ENCODE results near the gene RMDN3.

The RMDN3 gene

GRCh38 chr15:40772014-40772413 is 17.0 kb upstream of the RMDN3 start:
- no peak for DNase-seq (ENCODE audit: low read depth)

- no peak for DNase-seq (ENCODE audit: low read depth)
Measured at GRCh38 chr15:40771242-40771641, 16.2 kb upstream of the RMDN3 start.

- DNase-seq (ENCODE audit: low read depth): no peak
Measured at GRCh38 chr15:40770147-40770721, 15.2 kb upstream of the RMDN3 start.

- no peak for DNase-seq (ENCODE audit: low read depth)
Measured at GRCh38 chr15:40769274-40770146, 14.5 kb upstream of the RMDN3 start, which contains the start of gene C15orf62. Gene C15orf62 (plus strand): TSS chr15:40769980. CDS start chr15:40770496, 516 bp downstream.

- DNase-seq (ENCODE audit: low read depth): no peak
Measured at GRCh38 chr15:40768521-40769273, 13.6 kb upstream of the RMDN3 start.

DNA sequence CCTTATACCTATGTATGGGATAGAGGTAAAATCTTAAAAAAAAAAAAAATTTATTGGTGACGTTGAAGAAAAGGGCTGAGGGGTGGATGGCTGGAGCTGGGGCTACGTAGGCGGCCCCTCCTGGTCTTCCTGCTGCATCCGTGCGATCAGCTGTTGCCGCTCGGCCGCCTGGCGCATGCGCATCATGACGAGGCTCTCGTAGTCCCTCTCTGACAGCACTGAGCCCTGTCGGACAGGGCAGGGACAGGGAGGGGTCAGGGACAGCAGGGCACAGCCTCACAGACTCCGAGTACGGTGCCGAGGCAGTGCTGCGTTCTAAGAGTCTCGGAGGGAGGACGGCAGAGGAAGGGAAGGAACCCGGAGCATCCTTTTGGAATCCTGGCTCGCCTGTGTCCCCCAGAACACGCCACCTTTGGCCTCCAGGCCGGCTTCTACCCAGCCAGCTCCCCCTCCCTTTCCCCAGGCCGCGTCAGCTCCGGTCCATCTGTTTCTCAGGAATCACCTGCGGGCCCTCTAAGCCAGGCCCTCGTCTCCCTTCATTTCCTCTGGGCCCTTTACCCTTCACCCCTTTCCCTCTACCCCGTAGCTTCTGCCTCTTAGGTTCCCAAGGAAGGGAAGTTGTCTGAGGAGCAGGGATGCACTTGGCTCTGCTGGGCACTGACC is 12.9 kb upstream of the RMDN3 start:
- DNase-seq (ENCODE audit: low read depth): no peak

- no peak for DNase-seq (ENCODE audit: low read depth)
Measured at GRCh38 chr15:40766906-40767837, 12.1 kb upstream of the RMDN3 start.

- no peak for DNase-seq (ENCODE audit: low read depth)
Measured at GRCh38 chr15:40766194-40766815, 11.3 kb upstream of the RMDN3 start.

DNA sequence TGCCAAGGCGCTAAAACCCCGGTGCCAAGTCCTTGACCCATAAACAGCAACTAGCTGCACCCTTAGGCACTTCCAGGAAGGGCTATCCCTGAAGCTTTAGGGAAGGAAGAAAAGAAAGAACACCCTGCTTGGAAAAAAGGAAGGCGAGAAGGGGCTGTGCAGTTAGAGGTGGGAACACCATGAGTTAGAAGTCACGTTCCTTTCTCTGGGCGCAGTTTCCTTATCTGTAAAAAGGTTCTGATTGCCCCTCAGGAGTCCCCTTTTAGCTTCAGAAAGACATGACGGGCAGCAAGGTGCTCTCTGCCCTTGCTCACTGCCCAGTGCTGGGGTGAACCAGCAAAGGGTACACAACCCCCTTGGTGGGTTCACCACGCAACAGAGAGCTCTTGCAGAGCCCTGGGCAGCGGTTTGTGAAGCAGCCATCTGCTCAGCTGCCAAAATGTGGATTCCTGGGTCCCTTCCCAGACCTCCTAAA is 9.6 kb upstream of the RMDN3 start:
- DNase-seq (ENCODE audit: low read depth): no peak

DNA sequence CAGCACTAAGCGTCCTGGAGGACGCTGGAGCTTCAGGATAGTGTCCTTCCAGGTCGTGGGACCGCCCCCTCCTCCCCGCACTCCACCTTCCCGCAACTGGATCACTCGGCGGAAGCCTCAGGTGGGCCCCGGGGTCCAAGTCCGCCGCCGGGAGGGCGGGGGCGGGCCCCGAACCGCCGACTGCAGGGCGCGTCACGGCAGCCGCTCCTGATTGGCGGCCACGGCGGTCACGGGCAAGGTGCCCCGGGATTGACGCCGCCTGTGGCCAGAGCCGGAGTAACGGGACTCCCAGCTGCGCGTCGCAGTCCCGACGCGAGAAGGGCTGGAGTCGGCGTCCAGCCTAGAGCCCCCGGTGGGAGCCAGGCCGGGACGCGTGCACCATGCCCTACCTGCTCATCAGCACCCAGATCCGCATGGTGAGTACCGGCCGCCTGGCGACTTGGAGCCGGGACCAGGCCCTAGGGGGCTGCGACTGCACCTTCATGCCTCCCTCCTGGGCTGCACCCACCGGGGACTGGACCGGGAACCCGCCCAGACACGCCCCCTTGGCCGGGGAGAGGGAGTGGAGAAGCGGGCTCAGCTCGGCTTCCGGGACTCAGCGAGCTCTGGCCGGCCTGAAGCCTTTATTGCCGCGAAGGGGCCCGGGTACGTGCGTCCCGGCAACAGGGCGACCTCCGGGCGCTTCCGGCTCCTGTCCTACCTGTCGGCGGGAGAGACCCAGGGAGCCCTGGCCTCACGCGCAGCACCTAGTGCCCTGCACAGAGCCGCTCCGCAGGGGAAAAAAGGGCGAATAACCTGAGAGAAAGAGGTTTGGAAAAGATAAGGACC is 9.0 kb upstream of the RMDN3 start, which contains the start of gene GCHFR:
Gene GCHFR, plus strand, starts transcription at position 268 of the 828 bp plus-strand sequence. Its CDS starts 113 bp downstream, at position 381.
- no peak for DNase-seq (ENCODE audit: low read depth)

DNA sequence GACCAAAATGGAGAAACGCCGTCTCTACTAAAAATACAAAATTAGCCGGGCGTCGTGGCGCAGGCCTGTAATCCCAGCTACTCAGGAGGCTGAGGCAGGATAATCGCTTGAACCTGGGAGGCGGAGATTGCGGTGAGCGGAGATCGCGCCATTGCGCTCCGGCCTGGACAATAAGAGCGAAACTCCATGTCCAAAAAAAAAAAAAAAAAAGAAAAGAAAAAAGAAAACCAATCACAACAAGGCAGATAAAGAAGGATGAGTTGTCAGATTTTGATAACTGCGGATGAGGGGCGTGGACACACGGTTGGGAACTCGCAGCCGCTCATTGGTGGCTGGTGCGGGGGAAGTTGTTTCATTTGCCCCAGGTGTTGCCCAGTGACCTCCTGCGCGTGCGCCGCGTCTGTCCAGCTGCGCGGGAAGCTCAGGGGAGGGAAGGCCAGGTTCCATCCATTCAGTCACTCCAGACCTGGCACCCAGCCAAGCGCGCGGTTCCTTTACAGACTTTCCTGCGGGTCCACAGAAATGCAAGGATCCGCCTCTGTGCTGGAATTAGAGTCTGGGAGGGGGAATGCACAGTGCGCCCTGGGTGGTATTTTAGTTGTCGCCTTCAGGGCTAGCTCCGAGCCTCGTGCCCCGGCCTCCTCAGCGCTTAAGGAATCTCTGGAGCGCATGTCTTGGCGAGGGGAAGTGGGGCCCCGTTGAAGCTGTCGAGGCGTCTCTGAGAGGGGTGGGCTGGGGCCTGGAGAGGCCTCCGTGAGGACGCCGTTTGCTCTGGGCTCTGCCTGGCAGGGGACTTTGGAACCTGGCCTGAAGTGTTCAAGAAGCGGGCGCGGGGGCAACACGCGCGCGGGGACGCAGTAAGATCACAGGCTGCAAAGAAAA is 8.1 kb upstream of the RMDN3 start:
- DNase-seq (ENCODE audit: low read depth): no peak

DNA sequence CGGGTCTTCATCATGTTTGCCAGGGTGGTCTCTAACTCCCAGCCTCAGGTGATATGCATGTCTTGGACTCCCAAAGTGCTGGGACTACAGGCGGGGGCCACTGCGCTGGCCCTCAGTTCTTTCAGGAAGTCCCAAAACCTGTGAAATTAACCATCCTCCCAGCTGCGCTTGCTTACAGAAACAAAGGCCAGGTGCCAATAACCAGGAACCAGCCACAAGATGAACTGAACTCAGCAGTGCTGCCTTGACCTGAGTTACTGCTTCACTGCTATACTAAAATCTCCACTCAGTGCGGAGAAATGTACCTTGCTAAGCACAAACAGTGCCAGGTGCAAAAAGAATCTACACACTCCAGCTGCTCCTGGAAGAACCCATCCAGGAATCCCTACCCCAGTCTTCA is 4.9 kb upstream of the RMDN3 start:
- DNase-seq (ENCODE audit: low read depth): no peak

DNA sequence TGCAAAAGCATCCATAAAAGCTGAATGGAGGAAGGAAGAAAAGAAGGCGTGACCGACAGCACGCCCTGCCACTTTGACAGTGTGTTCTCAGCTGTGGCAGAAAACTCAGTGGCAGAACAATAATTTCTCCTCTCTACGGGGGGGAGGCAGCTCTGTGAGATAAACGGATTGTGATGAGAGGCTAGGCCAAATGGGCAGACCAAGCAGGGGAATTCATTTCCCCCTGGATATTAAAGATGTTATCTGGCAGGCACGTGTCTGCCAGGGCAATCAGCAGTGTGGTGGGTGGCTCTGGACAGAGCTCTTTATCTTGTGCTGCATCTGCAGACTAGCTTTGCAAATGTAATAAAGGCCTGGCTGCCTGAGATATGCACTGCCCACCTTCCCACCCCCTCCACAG is 1.9 kb upstream of the RMDN3 start:
- no peak for DNase-seq (ENCODE audit: low read depth)

GRCh38 chr15:40755812-40756208 is 756 bp upstream of the RMDN3 start:
- DNase-seq (ENCODE audit: low read depth): no peak

- DNase-seq (ENCODE audit: low read depth): no peak
Measured at GRCh38 chr15:40754574-40754882, 526 bp downstream of the RMDN3 start.

DNA sequence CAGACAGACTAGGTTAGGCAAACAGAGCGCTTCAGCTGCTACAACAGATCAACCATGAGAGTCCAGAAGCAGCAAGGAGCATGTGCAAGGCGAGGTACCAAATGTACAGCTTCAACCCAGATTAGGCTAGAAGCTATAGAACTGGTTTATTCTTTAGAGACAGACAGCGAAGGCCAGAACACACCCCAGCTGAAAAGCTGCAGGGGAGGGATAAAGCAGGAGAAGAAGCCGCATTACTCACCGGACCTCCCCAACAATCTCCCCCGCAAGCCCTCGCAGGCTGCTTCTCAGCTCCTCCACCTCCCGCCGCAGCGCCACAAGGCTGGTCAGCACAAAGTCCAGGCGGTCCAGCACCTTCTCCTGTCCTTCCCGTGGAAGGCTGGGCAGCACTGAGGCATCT is 3.3 kb downstream of the RMDN3 start:
- no peak for DNase-seq (ENCODE audit: low read depth)

- DNase-seq (ENCODE audit: low read depth): no peak
Measured at GRCh38 chr15:40750885-40751284, 4.2 kb downstream of the RMDN3 start.

DNA sequence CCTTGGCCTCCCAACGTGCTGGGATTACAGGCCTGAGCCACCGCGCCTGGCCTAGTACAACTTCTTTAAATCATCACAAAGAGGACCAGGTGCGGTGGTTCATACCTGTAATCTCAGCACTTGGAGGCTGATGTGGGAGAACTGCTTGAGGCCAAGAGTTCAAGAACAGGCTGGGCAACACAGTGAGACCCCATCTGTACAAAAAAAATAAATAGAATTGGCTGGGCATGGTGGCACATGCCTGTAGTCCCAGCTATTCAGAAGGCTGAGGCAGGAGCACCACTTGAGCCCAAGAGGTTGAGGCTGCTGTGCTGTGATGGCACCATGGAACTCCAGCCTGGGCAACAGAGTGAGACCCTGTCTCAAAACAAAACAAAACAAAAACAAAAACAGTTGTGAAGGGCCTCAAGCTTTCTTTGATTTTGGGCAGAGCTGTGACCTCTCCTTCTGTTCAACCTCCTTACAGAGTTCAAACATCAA is 5.9 kb downstream of the RMDN3 start:
- DNase-seq (ENCODE audit: low read depth): no peak

Data from fibroblast of the conjunctiva (primary cell).